ENCODE results near the gene GPX4.

DNA sequence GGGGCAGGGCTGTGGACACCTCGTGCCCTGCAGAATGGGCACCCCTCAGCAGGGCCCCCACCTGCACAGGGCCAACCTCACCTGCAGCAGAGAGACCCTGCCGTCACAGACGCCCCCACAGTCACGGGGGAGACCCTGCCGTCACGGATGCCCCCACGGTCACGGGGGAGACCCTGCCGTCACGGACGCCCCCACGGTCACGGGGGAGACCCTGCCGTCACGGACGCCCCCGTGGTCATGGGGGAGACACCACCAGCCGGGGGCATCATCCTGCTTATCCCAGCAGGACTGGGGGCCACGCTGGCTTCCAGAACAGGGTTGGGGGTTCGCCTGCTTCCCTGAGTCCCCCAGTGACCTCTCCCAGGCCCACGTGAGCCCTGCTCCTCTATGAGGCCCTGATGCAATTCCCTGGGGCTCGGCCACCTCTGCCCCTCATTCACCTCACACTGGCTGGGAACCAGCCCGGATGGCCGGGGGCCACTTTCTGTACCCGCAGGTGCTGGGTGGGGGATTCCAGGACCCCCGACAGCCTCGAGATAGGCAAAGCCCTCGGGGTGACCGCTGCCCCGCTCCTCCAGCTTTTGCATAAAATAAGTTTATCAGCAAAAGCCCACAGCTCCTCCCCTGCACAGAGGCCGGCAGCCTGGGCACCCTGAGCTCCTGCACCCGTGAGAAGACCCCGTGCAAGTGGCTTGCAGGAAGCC is 46.7 kb downstream of the GPX4 start:
- TF ChIP-seq RFX5 (IDR thresholded peaks at IDR 0.05; ENCODE audit: low read length) (no peak), CHD2 (IDR thresholded peaks at IDR 0.05; ENCODE audit: low read length, partially characterized antibody) (no peak), POLR2AphosphoS5 (IDR thresholded peaks at IDR 0.05; ENCODE audit: low read depth, low read length) (no peak), GABPA (IDR thresholded peaks at IDR 0.05; ENCODE audit: low read depth) (no peak), MXI1 (IDR thresholded peaks at IDR 0.05; ENCODE audit: low read depth, low read length) (no peak), YY1 (IDR thresholded peaks at IDR 0.05; ENCODE audit: low read depth) (no peak), TAF1 (IDR thresholded peaks at IDR 0.05; ENCODE audit: borderline replicate concordance, low read depth, low read length) (no peak), EP300 (IDR thresholded peaks at IDR 0.05; ENCODE audit: borderline replicate concordance in 1 of 2, low read depth in 1 of 2, low read length in 1 of 2) (no peak), MEF2A (IDR thresholded peaks at IDR 0.05; ENCODE audit: borderline replicate concordance, low read depth) (no peak), NFIC (IDR thresholded peaks at IDR 0.05; ENCODE audit: borderline replicate concordance) (no peak), EZH2phosphoT487 (IDR thresholded peaks at IDR 0.05; ENCODE audit: borderline replicate concordance, low read depth) (no peak), SMC3 (IDR thresholded peaks at IDR 0.05; ENCODE audit: low read depth, low read length) (no peak)
- TF ChIP-seq, protein P1, sequence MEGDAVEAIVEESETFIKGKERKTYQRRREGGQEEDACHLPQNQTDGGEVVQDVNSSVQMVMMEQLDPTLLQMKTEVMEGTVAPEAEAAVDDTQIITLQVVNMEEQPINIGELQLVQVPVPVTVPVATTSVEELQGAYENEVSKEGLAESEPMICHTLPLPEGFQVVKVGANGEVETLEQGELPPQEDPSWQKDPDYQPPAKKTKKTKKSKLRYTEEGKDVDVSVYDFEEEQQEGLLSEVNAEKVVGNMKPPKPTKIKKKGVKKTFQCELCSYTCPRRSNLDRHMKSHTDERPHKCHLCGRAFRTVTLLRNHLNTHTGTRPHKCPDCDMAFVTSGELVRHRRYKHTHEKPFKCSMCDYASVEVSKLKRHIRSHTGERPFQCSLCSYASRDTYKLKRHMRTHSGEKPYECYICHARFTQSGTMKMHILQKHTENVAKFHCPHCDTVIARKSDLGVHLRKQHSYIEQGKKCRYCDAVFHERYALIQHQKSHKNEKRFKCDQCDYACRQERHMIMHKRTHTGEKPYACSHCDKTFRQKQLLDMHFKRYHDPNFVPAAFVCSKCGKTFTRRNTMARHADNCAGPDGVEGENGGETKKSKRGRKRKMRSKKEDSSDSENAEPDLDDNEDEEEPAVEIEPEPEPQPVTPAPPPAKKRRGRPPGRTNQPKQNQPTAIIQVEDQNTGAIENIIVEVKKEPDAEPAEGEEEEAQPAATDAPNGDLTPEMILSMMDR (IDR thresholded peaks at IDR 0.05): no peak
- TF ChIP-seq, protein P2, sequence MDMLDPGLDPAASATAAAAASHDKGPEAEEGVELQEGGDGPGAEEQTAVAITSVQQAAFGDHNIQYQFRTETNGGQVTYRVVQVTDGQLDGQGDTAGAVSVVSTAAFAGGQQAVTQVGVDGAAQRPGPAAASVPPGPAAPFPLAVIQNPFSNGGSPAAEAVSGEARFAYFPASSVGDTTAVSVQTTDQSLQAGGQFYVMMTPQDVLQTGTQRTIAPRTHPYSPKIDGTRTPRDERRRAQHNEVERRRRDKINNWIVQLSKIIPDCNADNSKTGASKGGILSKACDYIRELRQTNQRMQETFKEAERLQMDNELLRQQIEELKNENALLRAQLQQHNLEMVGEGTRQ (IDR thresholded peaks at IDR 0.05; ENCODE audit: borderline replicate concordance, low read depth, low read length): no peak
